Measurements from ENCODE around the gene DAPK1. TPM values are rescaled to one million over a fixed set of nuclear protein-coding genes. Genes with fewer than 3 reads are reported as not detected.

The DAPK1 gene
- polyA plus RNA-seq, 2 of the 4 experiments (the other 2 are of a cell fraction), result 55.2 to 67.2 TPM

DNA sequence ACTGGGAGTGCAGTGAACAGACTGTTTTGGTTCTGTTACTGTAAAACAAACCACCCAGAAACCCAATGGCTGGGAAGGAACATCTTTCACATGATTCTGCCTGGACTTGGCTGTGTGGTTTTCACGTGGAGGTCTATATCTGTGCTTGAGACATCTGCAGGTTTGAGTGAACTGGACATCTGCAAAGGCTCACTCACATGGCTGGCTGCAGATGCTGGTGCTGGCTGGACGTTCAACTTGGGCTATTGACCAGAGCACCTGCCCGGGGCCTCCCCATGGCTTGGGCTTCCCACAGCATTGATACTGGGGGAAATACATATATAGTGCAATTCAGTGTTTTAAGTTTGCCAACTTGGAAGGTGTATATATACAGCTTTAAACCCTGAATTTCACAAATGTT, 235.1 kb downstream of the DAPK1 start:
- H3K9me3 ChIP-seq, result no peaks in the 10 kb centered on the region
- DNase-seq (ENCODE audit: low read depth in 1 of 2, low spot score in 1 of 2) (peak in 1 of 2 experiments; percentile 25), FAIRE-seq (no peak), ATAC-seq (peak; percentile 52 to 54; a peak in 5 of 6 replicates)
- peaks cover 31% of the 10 kb centered on the region for H3K4me1 ChIP-seq
- no peak overlapping the region for H3K4me3 ChIP-seq
- CTCF ChIA-PET, result interaction anchor here (0.7 to 1.6 kb wide), 3 partner anchors 10 to 49 kb away, joined by 3 to 7 read pairs (median 3); no protein-coding TSS in a partner anchor
- 79% methylated on average over 3 of the region's 3 CpGs for whole genome bisulfite sequencing (ENCODE audit: missing lambda C conversion rate)
- H3K27ac ChIP-seq, result no peak overlapping the region
- POLR2A ChIA-PET, result interaction anchor here (1.7 kb wide), 1 partner anchor 60 kb away, joined by 9 read pairs; no protein-coding TSS in a partner anchor
- TF ChIP-seq KDM5A (IDR thresholded peaks at IDR 0.05) (no peak), HOXB13 (CRISPR knock-in tag; IDR thresholded peaks at IDR 0.05; ENCODE audit: low read depth) (no peak), ESRRA (IDR thresholded peaks at IDR 0.05; ENCODE audit: borderline replicate concordance, low read length) (no peak), RARB (CRISPR knock-in tag; IDR thresholded peaks at IDR 0.05) (0 out of 2 replicates have a peak, but pooled peaks have one; percentile 12)
- H3K4me2 ChIP-seq, result no peak overlapping the region

DNA sequence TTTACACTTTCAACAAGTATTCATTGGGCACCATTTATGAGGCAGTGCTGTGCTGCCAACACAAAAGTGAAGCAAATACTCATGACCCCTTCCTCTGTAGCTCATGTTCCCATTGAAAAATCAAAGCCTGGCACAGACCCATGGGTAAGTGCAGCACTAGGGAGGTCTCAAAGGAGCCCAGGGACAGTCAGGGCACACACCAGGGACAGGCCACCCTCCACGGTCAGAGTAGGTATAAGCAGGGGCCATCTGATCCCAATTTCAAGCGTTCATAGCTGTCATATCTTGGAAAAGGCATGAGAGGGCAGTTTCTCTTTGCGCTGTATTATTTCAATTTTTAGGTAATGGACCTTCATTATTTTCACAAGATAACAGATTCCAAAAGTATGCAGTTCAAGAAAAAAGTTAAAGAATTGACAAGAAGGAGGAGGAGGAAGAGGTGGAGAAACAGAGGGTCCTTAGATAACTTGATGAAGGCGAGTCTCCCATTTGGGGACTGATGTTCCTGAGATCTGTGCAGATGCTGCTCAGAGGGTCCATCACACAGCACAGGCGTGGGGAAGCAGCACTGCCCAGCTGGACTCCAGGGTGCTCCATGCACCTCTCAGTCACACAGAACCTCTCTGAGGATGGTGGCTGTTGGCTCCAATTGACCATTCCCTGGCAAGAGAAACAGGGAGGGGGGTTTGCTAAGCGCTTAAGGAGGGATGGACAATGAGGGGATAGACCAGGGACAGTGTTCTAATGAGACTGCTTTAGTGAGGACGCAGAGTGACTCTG, 235.8 kb downstream of the DAPK1 start:
- H3K4me1 ChIP-seq, result peaks cover 24% of the 10 kb centered on the region; the same call in 1 of the 3 replicates
- TF ChIP-seq FOSL2 (IDR thresholded peaks at IDR 0.05) (no peak), FOSL2 (CRISPR knock-in tag; IDR thresholded peaks at IDR 0.05) (no peak), KDM5A (IDR thresholded peaks at IDR 0.05) (no peak), CBX2 (IDR thresholded peaks at IDR 0.05; ENCODE audit: borderline replicate concordance, low read depth) (no peak), RARB (CRISPR knock-in tag; IDR thresholded peaks at IDR 0.05) (no peak), NPAS2 (CRISPR knock-in tag; IDR thresholded peaks at IDR 0.05; ENCODE audit: borderline replicate concordance) (no peak), RAD21 (conservative IDR thresholded peaks at IDR 0.05 in 1 of 2, IDR thresholded peaks at IDR 0.05 in 1 of 2) (no peak), HOXB13 (CRISPR knock-in tag; IDR thresholded peaks at IDR 0.05; ENCODE audit: low read depth) (no peak), RFX5 (IDR thresholded peaks at IDR 0.05) (no peak), NR3C1 (IDR thresholded peaks at IDR 0.05) (no peak), EP300 (IDR thresholded peaks at IDR 0.05) (no peak), HEYL (CRISPR knock-in tag; IDR thresholded peaks at IDR 0.05) (no peak)
- TF ChIP-seq, protein P1, sequence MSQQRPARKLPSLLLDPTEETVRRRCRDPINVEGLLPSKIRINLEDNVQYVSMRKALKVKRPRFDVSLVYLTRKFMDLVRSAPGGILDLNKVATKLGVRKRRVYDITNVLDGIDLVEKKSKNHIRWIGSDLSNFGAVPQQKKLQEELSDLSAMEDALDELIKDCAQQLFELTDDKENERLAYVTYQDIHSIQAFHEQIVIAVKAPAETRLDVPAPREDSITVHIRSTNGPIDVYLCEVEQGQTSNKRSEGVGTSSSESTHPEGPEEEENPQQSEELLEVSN (IDR thresholded peaks at IDR 0.05; ENCODE audit: borderline replicate concordance, low read depth), result no peak
- TF ChIP-seq, protein P2, sequence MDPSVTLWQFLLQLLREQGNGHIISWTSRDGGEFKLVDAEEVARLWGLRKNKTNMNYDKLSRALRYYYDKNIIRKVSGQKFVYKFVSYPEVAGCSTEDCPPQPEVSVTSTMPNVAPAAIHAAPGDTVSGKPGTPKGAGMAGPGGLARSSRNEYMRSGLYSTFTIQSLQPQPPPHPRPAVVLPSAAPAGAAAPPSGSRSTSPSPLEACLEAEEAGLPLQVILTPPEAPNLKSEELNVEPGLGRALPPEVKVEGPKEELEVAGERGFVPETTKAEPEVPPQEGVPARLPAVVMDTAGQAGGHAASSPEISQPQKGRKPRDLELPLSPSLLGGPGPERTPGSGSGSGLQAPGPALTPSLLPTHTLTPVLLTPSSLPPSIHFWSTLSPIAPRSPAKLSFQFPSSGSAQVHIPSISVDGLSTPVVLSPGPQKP (IDR thresholded peaks at IDR 0.05; ENCODE audit: low read depth, low read length), result no peak
- H3K4me3 ChIP-seq, result no peak overlapping the region
- POLR2A ChIA-PET, result interaction anchor here (1.1 to 1.7 kb wide), 2 partner anchors 8 to 60 kb away, joined by 8 to 9 read pairs; partner anchors contain the start of gene CTSL
- H3K4me2 ChIP-seq, result no peak overlapping the region
- DNase-seq (ENCODE audit: low read depth in 1 of 2, low spot score in 1 of 2) (no peak), FAIRE-seq (no peak), ATAC-seq (peak; percentile 69 to 74)
- H3K9me3 ChIP-seq, result no peaks in the 10 kb centered on the region
- WGBS (ENCODE audit: missing lambda C conversion rate), result 91% methylated on average over 7 of the region's 7 CpGs
- CTCF ChIA-PET, result interaction anchor here (1.0 to 1.3 kb wide), 3 partner anchors 10 to 79 kb away, joined by 3 to 4 read pairs (median 4); no protein-coding TSS in a partner anchor
- H3K27ac ChIP-seq, result no peak overlapping the region

DNA sequence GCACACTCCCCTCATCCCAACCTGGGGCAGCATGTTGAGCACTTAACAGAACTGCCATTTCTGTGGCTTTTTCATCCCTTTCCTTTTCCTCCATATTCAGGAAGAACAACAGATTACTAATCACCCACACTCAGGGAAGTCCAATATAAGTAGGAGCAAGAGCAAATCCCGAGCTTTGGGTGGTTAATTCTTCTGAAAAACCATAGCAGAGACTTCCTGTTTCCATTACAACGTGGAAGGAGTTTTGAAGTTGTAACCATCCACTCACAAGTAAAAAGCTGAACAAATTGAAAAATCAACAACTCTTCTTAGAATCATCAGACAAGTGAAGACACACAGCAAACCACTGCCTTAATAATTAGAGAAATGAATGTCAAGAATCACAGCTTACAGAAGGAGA, 236.4 kb downstream of the DAPK1 start:
- Histone ChIP-seq H3K4me1 (peaks cover 18% of the 10 kb centered on the region; the same call in 1 of the 3 replicates), H3K27ac (no peak overlapping the region), H3K4me2 (no peak overlapping the region), H3K4me3 (no peak overlapping the region), H3K9me3 (no peaks in the 10 kb centered on the region)
- no peak for DNase-seq (ENCODE audit: low read depth in 1 of 2, low spot score in 1 of 2)
- no peak for ATAC-seq
- 69% methylated on average over 2 of the region's 2 CpGs for WGBS (ENCODE audit: missing lambda C conversion rate)
- no peak for FAIRE-seq
- ChIA-PET POLR2A (interaction anchor here (1.1 kb wide), 1 partner anchor 8 kb away, joined by 8 read pairs; the partner anchor contains the start of gene CTSL), CTCF (interaction anchor here (1.0 to 1.6 kb wide), 4 partner anchors 11 to 78 kb away, joined by 3 to 5 read pairs (median 4); no protein-coding TSS in a partner anchor)
- TF ChIP-seq KDM1A (IDR thresholded peaks at IDR 0.05; ENCODE audit: low read depth) (no peak), ZFP36 (IDR thresholded peaks at IDR 0.05; ENCODE audit: borderline replicate concordance, partially characterized antibody) (no peak), EHMT2 (IDR thresholded peaks at IDR 0.05; ENCODE audit: low read depth) (no peak), ZSCAN20 (CRISPR knock-in tag; IDR thresholded peaks at IDR 0.05) (no peak), JUNB (IDR thresholded peaks at IDR 0.05) (no peak), RFX5 (IDR thresholded peaks at IDR 0.05) (no peak), CHD2 (IDR thresholded peaks at IDR 0.05; ENCODE audit: low read length, partially characterized antibody) (no peak), FOSL2 (IDR thresholded peaks at IDR 0.05) (no peak), FOSL2 (CRISPR knock-in tag; IDR thresholded peaks at IDR 0.05) (no peak), SREBF2 (IDR thresholded peaks at IDR 0.05) (no peak)
- TF ChIP-seq, protein P2 (IDR thresholded peaks at IDR 0.05; ENCODE audit: low read depth, low read length), result no peak
- TF ChIP-seq, protein P3, sequence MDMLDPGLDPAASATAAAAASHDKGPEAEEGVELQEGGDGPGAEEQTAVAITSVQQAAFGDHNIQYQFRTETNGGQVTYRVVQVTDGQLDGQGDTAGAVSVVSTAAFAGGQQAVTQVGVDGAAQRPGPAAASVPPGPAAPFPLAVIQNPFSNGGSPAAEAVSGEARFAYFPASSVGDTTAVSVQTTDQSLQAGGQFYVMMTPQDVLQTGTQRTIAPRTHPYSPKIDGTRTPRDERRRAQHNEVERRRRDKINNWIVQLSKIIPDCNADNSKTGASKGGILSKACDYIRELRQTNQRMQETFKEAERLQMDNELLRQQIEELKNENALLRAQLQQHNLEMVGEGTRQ (IDR thresholded peaks at IDR 0.05), result no peak
- TF ChIP-seq, protein P4, sequence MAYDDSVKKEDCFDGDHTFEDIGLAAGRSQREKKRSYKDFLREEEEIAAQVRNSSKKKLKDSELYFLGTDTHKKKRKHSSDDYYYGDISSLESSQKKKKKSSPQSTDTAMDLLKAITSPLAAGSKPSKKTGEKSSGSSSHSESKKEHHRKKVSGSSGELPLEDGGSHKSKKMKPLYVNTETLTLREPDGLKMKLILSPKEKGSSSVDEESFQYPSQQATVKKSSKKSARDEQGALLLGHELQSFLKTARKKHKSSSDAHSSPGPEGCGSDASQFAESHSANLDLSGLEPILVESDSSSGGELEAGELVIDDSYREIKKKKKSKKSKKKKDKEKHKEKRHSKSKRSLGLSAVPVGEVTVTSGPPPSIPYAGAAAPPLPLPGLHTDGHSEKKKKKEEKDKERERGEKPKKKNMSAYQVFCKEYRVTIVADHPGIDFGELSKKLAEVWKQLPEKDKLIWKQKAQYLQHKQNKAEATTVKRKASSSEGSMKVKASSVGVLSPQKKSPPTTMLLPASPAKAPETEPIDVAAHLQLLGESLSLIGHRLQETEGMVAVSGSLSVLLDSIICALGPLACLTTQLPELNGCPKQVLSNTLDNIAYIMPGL (CRISPR knock-in tag; IDR thresholded peaks at IDR 0.05; ENCODE audit: borderline replicate concordance), result no peak

Data from A549 (cell line).